ENCODE results near the gene GET4.

GRCh38 chr7:891805-892204 lies 15.5 kb downstream of the GET4 start:
- TF ChIP-seq POLR2AphosphoS5 (IDR thresholded peaks at IDR 0.05; ENCODE audit: low read depth, low read length) (no peak), ZNF143 (CRISPR knock-in tag; IDR thresholded peaks at IDR 0.05) (no peak), ZNF430 (CRISPR knock-in tag; IDR thresholded peaks at IDR 0.05) (no peak), CTCF (CRISPR knock-in tag; IDR thresholded peaks at IDR 0.05) (no peak), ZKSCAN5 (CRISPR knock-in tag; IDR thresholded peaks at IDR 0.05) (no peak)

All from HepG2 (cell line).